IMR-90 (cell line): Measurements from ENCODE around the gene DSCAML1. TPM values are rescaled to one million over a fixed set of nuclear protein-coding genes. Genes with fewer than 3 reads are reported as not detected.

Experiments
- ATAC-seq: fragments of 200-7000 bp; cut with Tn5 transposase; 2 replicates; pipeline ENCODE4 v1.9.1; 2020; ENCODE audit warnings: low read depth, mild to moderate bottlenecking, moderate library complexity
- BruUV-seq: library from RNA; stranded (reverse); fragments of 400-500 nt; replicated peaks from 2 replicates; lab custom pipeline; 2021; lab: Mats Ljungman, UMichigan
- CTCF ChIA-PET: fragments of 300-600 bp; formaldehyde crosslinking; extraction: SDS; loops from one replicate; lab custom pipeline; 2021; ENCODE audit warnings: antibody characterized with exemption; lab: Yijun Ruan, JAX
- POLR2A ChIA-PET: fragments of 300-600 bp; sonication (Branson Sonifier 250); formaldehyde crosslinking; loops from one replicate; lab custom pipeline; 2022; ENCODE audit warnings: antibody characterized with exemption; ENCODE audit not compliant: unreplicated experiment; lab: Charles Lee
- DNase-seq: peaks from one replicate; pipeline ENCODE4 v3.0.0; 2013
- H2AFZ ChIP-seq: replicated peaks from 2 replicates; pipeline ENCODE3; 2013; ENCODE audit warnings: low read length, mild to moderate bottlenecking; ENCODE audit not compliant: poor library complexity
- H2AK5ac ChIP-seq: 2 replicates; pipeline ENCODE4 v1.6.1; 2013; ENCODE audit warnings: low read depth, low read length, inconsistent platforms
- H2AK9ac ChIP-seq: replicated peaks from 2 replicates; pipeline ENCODE3; 2013; ENCODE audit warnings: mild to moderate bottlenecking, low read depth, low read length, moderate library complexity; ENCODE audit not compliant: poor library complexity
- H2BK120ac ChIP-seq: 2 replicates; pipeline ENCODE4 v1.6.1; 2013; ENCODE audit warnings: low read depth, low read length, inconsistent platforms
- H2BK15ac ChIP-seq: 3 replicates; pipeline ENCODE4 v1.6.1; 2013; ENCODE audit warnings: low read depth, low read length, inconsistent platforms
- H2BK20ac ChIP-seq: 2 replicates; pipeline ENCODE4 v1.6.1; 2013; ENCODE audit warnings: low read depth, mild to moderate bottlenecking, inconsistent platforms, low read length, moderate library complexity
- H2BK5ac ChIP-seq: 2 replicates; pipeline ENCODE4 v1.6.1; 2013; ENCODE audit warnings: mild to moderate bottlenecking, low read depth, low read length, inconsistent platforms; ENCODE audit not compliant: poor library complexity, severe bottlenecking
- H3K14ac ChIP-seq: replicated peaks from 2 replicates; pipeline ENCODE4 v1.6.1; 2013; ENCODE audit warnings: low read depth, low read length, inconsistent platforms
- H3K18ac ChIP-seq: 2 replicates; pipeline ENCODE4 v1.6.1; 2013; ENCODE audit warnings: low read depth, low read length, control low read depth
- H3K23ac ChIP-seq: 2 replicates; pipeline ENCODE4 v1.6.1; 2013; ENCODE audit warnings: low read depth, low read length, inconsistent platforms
- H3K27ac ChIP-seq: 2 replicates; pipeline ENCODE4 v1.5.1; 2013; ENCODE audit warnings: mild to moderate bottlenecking, control low read depth, low read length; ENCODE audit not compliant: insufficient read depth
- H3K27me3 ChIP-seq: 2 replicates; pipeline ENCODE4 v1.6.1; 2013; ENCODE audit warnings: low read length; ENCODE audit not compliant: control insufficient read depth, insufficient read depth
- H3K36me3 ChIP-seq: 2 replicates; pipeline ENCODE4 v1.6.1; 2013; ENCODE audit warnings: low read length, mixed read lengths; ENCODE audit not compliant: control insufficient read depth, insufficient read depth
- H3K4ac ChIP-seq: 2 replicates; pipeline ENCODE4 v1.6.1; 2013; ENCODE audit warnings: low read depth, low read length, inconsistent platforms
- H3K4me1 ChIP-seq: 2 replicates; pipeline ENCODE4 v1.6.1; 2013; ENCODE audit warnings: low read length, mixed read lengths; ENCODE audit not compliant: control insufficient read depth, insufficient read depth
- H3K4me2 ChIP-seq: 2 replicates; pipeline ENCODE4 v1.6.1; 2013; ENCODE audit warnings: low read depth, mild to moderate bottlenecking, control low read depth, low read length, moderate library complexity
- H3K4me3 ChIP-seq: 2 replicates; pipeline ENCODE4 v1.5.1; 2013; ENCODE audit warnings: low read depth, mild to moderate bottlenecking, control low read depth, low read length, moderate library complexity; ENCODE audit not compliant: insufficient read depth
- H3K56ac ChIP-seq: 2 replicates; pipeline ENCODE4 v1.6.1; 2013; ENCODE audit warnings: low read length, inconsistent platforms; ENCODE audit not compliant: insufficient read depth; ENCODE audit errors: extremely low read depth
- H3K79me1 ChIP-seq, 2 experiments: 2 replicates each; pipeline ENCODE4 v1.6.1; 2013; ENCODE audit warnings: low read length in 2 of 2, inconsistent platforms in 1 of 2, low read depth in 1 of 2
- H3K9ac ChIP-seq: 2 replicates; pipeline ENCODE4 v1.6.1; 2013; ENCODE audit warnings: low read depth, low read length, control low read depth
- H3K9me1 ChIP-seq: 2 replicates; pipeline ENCODE4 v1.6.1; 2013; ENCODE audit warnings: low read length, inconsistent platforms; ENCODE audit not compliant: insufficient read depth
- H3K9me3 ChIP-seq: 2 replicates; pipeline ENCODE4 v1.6.1; 2013; ENCODE audit warnings: low read length; ENCODE audit not compliant: control insufficient read depth, insufficient read depth
- H4K20me1 ChIP-seq: 2 replicates; pipeline ENCODE4 v1.6.1; 2013; ENCODE audit warnings: low read length, inconsistent platforms; ENCODE audit not compliant: insufficient read depth
- H4K5ac ChIP-seq: 2 replicates; pipeline ENCODE4 v1.6.1; 2013; ENCODE audit warnings: mild to moderate bottlenecking, low read depth, low read length, control low read depth
- H4K8ac ChIP-seq, 2 experiments: 2 replicates each; pipeline ENCODE4 v1.6.1; 2013; ENCODE audit warnings: low read depth in 2 of 2, low read length in 2 of 2, control low read depth in 1 of 2, inconsistent platforms in 1 of 2
- H4K91ac ChIP-seq: 2 replicates; pipeline ENCODE4 v1.6.1; 2013; ENCODE audit warnings: low read depth, low read length, inconsistent platforms; ENCODE audit not compliant: insufficient read depth
- BHLHE40 ChIP-seq: fragments of 150-350 bp; IDR thresholded peaks from 2 replicates; pipeline ENCODE4 v1.6.1; 2016; ENCODE audit warnings: mild to moderate bottlenecking, low read depth, low read length
- CEBPB ChIP-seq: IDR thresholded peaks from 2 replicates; pipeline ENCODE4 v1.6.1; 2012; ENCODE audit warnings: low read depth, low read length, improper control_type of control experiment
- CHD1 ChIP-seq: IDR thresholded peaks from 2 replicates; pipeline ENCODE4 v1.6.1; 2012; ENCODE audit warnings: low read depth, low read length, improper control_type of control experiment
- CTCF ChIP-seq: conservative IDR thresholded peaks from 2 replicates; pipeline ENCODE4 v1.5.1; 2012; ENCODE audit warnings: mild to moderate bottlenecking, low read depth, low read length, improper control_type of control experiment
- ELK1 ChIP-seq: fragments of 150-350 bp; IDR thresholded peaks from 2 replicates; pipeline ENCODE4 v1.6.1; 2016; ENCODE audit warnings: low read depth, mild to moderate bottlenecking, low read length, moderate library complexity, borderline replicate concordance
- FOS ChIP-seq: fragments of 150-350 bp; IDR thresholded peaks from 2 replicates; pipeline ENCODE4 v1.6.1; 2016; ENCODE audit warnings: low read depth, low read length
- MAFK ChIP-seq: IDR thresholded peaks from 2 replicates; pipeline ENCODE4 v1.6.1; 2012; ENCODE audit warnings: low read depth, low read length, improper control_type of control experiment
- MAZ ChIP-seq: IDR thresholded peaks from 2 replicates; pipeline ENCODE4 v1.6.1; 2012; ENCODE audit warnings: low read depth, mild to moderate bottlenecking, low read length, improper control_type of control experiment, moderate library complexity, borderline replicate concordance
- MXI1 ChIP-seq: IDR thresholded peaks from 2 replicates; pipeline ENCODE4 v1.6.1; 2012; ENCODE audit warnings: low read depth, mild to moderate bottlenecking, low read length, moderate library complexity, borderline replicate concordance
- NFE2L2 ChIP-seq: fragments of 150-350 bp; IDR thresholded peaks from 2 replicates; pipeline ENCODE4 v1.6.1; 2016; ENCODE audit warnings: low read depth, mild to moderate bottlenecking, low read length
- POLR2A ChIP-seq: IDR thresholded peaks from 2 replicates; pipeline ENCODE4 v1.6.1; 2012; ENCODE audit warnings: mild to moderate bottlenecking, low read depth, low read length
- RAD21 ChIP-seq: IDR thresholded peaks from 2 replicates; pipeline ENCODE4 v1.6.1; 2012; ENCODE audit warnings: low read length, improper control_type of control experiment
- RCOR1 ChIP-seq: IDR thresholded peaks from 2 replicates; pipeline ENCODE4 v1.6.1; 2012; ENCODE audit warnings: mild to moderate bottlenecking, low read length, improper control_type of control experiment; ENCODE audit not compliant: insufficient replicate concordance
- RFX5 ChIP-seq: IDR thresholded peaks from 2 replicates; pipeline ENCODE4 v1.8.0; 2012; ENCODE audit warnings: low read depth, mild to moderate bottlenecking, low read length, moderate library complexity
- SMC3 ChIP-seq: fragments of 150-350 bp; IDR thresholded peaks from 2 replicates; pipeline ENCODE4 v1.6.1; 2016; ENCODE audit warnings: low read depth, mild to moderate bottlenecking, antibody characterized with exemption, low read length, moderate library complexity
- USF2 ChIP-seq: fragments of 150-350 bp; IDR thresholded peaks from 2 replicates; pipeline ENCODE4 v1.6.1; 2017; ENCODE audit warnings: mild to moderate bottlenecking, antibody characterized with exemption, low read length, low read depth
- WGBS, 2 experiments: methylation state at CpG; one replicate each; pipeline versions ENCODE4 v1.1.5 to v1.1.7; 2013; ENCODE audit warnings: missing lambda C conversion rate in 2 of 2; ENCODE audit not compliant: insufficient read length in 1 of 2; ENCODE audit errors: extremely low coverage in 2 of 2; 5-methylcytosine and 5-hydroxymethylcytosine counted together
- dilution Hi-C: fragments of 300-500 bp; cut with HindIII; formaldehyde crosslinking; loops from one replicate; pipeline ENCODE4 v1.14.3; 2018; ENCODE audit warnings: low sequenced_read_pairs; ENCODE audit not compliant: unreplicated experiment
- in situ Hi-C: fragments of 300-500 bp; cut with MboI; formaldehyde crosslinking; loops from 3 replicates; pipeline ENCODE4 v1.14.3; 2019; ENCODE audit warnings: low sequenced_read_pairs, inconsistent platforms, mixed read lengths
- intact Hi-C: fragments of 100-400 bp; cut with micrococcal nuclease; formaldehyde crosslinking; loops from 2 replicates; pipeline ENCODE4 v1.10.0; 2022
- polyA plus RNA-seq, 3 experiments: library from polyadenylated mRNA; depleted of rRNA; stranded (reverse); fragments of >200 nt; gene quantifications; 2 replicates each; pipeline ENCODE4 v1.2.3, GENCODE V29; 2012; ENCODE audit warnings: low replicate concordance in 1 of 3
- total RNA-seq: library from RNA; depleted of rRNA; stranded (reverse); fragments of >200 nt; gene quantifications from 2 replicates; pipeline ENCODE4 v1.2.3, GENCODE V29; 2012

Gene DSCAML1
- total and polyA plus RNA-seq, 2 of the 4 experiments (the other 2 are of a cell fraction), result not detected

GRCh38 chr11:117792241-117792640 is 4.8 kb downstream of the DSCAML1 start:
- no TSS peak for BruUV-seq
- H3K27ac ChIP-seq, result no peak overlapping the region
- H2AK9ac ChIP-seq, result no peak overlapping the region
- H3K23ac ChIP-seq, result no peak overlapping the region
- in situ Hi-C loops (no loop called here), intact Hi-C loops (no loop called here), dilution Hi-C loops (no loop called here)
- no peak overlapping the region for H3K14ac ChIP-seq
- H4K20me1 ChIP-seq, result no peaks in the 10 kb centered on the region
- no peak overlapping the region for H3K4me3 ChIP-seq
- ChIA-PET POLR2A (no interaction called here), CTCF (no interaction called here)
- H3K56ac ChIP-seq, result no peak overlapping the region
- no peak overlapping the region for H3K4me2 ChIP-seq
- ATAC-seq (no peak), DNase-seq (no peak)
- no peak for TF ChIP-seq SMC3
- no peak for TF ChIP-seq RFX5
- no peak for TF ChIP-seq USF2
- no peak for TF ChIP-seq MXI1
- no peak for TF ChIP-seq RAD21
- no peak for TF ChIP-seq RCOR1
- TF ChIP-seq POLR2A, result no peak
- no peak for TF ChIP-seq CEBPB
- no peak for TF ChIP-seq CTCF
- TF ChIP-seq FOS, result no peak
- no peak for TF ChIP-seq BHLHE40
- TF ChIP-seq MAZ, result no peak
- TF ChIP-seq CHD1, result no peak
- TF ChIP-seq NFE2L2, result no peak
- no peak for TF ChIP-seq MAFK
- TF ChIP-seq ELK1, result no peak
- no peak overlapping the region for H4K8ac ChIP-seq
- no peak overlapping the region for H4K5ac ChIP-seq
- no peak overlapping the region for H4K91ac ChIP-seq
- H2AFZ ChIP-seq, result no peak overlapping the region
- H3K79me1 ChIP-seq, result no peaks in the 10 kb centered on the region
- no peaks in the 10 kb centered on the region for H3K4me1 ChIP-seq
- WGBS, 2 experiments, result no CpG with 5 or more reads among the region's 5 CpGs
- H3K9ac ChIP-seq, result no peak overlapping the region
- H2AK5ac ChIP-seq, result no peak overlapping the region
- no peaks in the 10 kb centered on the region for H3K9me3 ChIP-seq
- no peak overlapping the region for H2BK20ac ChIP-seq
- H2BK5ac ChIP-seq, result no peak overlapping the region
- no peak overlapping the region for H2BK15ac ChIP-seq
- H3K18ac ChIP-seq, result no peak overlapping the region
- peaks cover 32% of the 10 kb centered on the region for H3K27me3 ChIP-seq
- no peak overlapping the region for H2BK120ac ChIP-seq
- H3K9me1 ChIP-seq, result no peaks in the 10 kb centered on the region
- H3K36me3 ChIP-seq, result no peaks in the 10 kb centered on the region
- H3K4ac ChIP-seq, result no peak overlapping the region
